Occipital lobe (tissue), 2 donors: Measurements from ENCODE around the gene PRDM13. TPM values are rescaled to one million over a fixed set of nuclear protein-coding genes. Genes with fewer than 3 reads are reported as not detected.
A peak's percentile ranks its signal among the peaks of the same experiment; 100 is the strongest.
"Not testable (repeated sequence)": the region's sequence is repeated elsewhere in the genome, so short reads cannot be mapped to it uniquely, and the experiment has no call there.

Source experiments
- DNase-seq: peaks from one replicate; lab custom pipeline; 2025; lab: John Stamatoyannopoulos, UW
- total RNA-seq: library from RNA; depleted of rRNA; stranded (reverse); fragments of >200 nt; gene quantifications from one replicate; pipeline ENCODE4 v1.2.3, GENCODE V29; 2014

PRDM13 gene
- not detected for total RNA-seq

DNA sequence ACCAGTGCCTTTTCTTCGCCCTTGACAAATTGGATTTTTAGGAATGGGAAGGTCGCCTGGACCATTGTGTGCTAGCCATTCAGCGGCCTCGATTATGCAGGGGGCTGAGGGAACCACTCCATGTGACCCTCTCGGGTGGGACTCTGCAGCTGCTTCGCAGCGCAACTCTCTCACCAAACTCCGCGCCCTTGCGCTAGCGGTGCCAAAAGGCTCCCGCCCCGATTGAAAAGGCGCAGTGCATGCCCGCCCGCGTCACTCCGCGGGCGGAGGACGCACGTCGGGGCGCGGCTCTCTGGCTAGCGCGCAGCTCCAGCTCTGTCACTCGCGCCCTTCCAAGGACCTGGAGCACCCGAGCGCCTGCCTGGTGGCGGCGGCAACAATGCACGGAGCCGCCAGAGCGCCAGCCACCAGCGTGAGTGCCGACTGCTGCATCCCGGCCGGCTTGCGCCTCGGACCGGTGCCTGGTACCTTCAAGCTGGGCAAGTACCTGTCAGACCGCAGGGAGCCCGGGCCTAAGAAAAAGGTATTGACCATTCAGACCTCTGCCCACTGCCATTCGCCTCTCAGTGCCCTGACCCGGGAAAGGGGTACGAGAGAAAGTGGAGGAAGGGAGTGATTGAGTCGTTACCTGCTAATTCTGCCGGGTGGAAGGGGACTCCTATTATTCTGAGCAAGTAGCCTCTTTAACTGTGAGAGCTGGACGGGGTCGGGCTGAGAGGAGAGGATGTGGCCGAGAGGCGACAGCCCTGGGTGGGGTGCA, at the start of gene PRDM13:
PRDM13 (plus strand) TSS at position 178 of the 760 bp plus-strand sequence; CDS start at position 380, 202 bp downstream.
- DNase-seq = no peak

DNA sequence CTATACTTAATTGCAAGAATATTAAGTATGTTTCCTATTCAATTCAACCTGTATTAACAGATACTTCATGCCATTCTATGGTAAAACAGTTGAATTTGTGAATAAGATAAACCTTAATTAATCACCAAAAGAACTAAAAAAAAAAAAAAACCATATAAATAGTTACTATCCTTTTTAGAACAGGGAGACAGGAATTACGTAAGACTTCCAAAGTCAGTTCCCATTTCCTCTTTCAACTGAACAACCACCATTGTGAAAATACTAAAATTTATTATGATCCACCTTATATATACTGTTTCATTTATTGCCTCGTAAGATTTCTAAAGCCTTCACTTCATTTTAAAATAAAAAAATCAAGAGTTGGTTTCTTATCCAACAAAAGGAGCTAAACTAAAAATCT, 47.6 kb upstream of the PRDM13 start:
- DNase-seq = no peak

DNA sequence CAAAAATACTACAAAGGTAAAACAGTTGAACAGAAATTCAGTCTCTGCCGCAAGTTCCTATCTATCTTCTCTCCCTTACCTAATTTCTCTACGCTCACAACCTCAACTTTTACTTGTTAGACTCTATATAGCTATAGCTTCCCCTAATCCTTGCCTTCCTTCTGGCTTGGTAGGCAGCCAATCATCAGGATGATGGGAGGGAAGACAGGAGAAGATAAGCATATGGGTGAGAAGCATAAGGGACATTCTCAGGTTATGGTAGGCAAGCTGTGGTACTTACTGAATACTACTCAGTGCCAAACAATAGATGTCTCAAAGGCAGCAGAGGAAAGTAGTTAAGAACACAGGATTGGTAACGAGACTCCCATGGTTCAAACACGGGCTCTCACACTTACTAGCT, 46.0 kb upstream of the PRDM13 start:
- no peak for DNase-seq

DNA sequence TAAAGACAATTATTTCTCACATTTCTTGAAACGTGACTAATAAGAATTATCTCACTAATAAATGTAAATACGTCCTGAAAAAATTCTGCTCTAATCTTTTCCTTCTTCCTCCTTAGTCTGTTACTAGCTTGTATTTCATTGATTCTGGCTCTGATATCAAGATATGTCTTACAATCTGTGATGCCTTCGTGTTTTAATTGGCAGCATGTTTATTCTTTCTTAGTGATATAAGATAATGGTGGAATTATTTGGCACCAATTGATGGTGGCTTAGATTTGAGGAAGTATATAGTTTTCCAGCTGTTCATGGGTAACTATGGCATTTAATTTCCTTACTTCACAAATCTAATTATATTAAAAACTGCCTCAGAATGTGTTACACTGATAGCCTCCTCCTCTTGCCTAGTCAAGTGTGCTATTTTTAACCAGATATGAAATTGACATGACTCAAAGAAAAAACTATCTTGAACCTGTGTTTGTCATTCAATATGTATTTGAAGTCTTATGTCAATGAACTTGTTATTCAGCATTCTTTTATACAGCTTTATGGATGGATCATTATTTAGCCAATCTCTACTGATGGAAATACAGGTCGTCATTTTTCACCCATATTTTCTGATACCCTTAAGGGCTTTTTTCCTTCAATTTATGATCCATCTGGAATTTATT, 43.4 kb upstream of the PRDM13 start:
- no peak for DNase-seq

DNA sequence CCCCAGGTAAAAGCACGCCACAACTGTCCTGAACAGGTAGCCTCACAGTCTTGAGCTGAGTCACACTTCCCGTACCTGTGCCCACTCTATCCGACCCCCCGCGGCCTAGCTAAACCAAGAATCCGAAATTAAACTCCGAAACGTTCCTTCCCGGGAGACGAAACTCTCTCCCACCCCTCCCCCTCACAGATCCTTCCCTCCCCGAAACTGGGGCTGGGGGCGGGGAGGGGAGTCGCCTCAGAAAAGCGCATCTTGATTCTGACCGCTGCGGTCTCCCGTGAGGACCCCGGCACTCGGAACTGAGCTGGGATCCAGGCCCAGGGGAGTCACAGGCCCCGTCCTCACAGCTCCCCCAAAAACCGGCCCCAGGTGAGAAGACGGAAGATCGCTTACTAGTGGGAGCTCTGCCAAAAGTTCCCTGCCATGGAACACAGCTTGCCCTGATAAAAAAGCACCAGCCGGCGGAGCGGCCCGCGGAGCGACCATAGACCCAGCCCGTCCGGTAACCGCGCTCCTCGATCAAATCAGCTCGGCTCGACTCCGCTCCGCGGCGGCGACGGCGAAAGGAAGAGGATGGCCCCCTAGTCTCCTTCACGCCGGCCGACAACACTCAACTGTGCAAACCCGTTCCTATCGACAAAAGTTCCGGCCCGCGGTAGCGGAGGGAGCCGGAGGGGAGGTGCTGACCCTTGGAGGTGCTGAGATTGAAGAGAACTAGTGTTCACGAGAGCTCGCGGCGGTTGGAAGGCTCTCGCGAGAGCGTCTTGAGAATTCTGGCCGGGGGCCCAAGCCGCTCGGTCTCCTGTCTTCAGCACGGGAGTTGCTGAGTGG, 38.3 kb upstream of the PRDM13 start, which contains the start of gene CCNC:
CCNC (minus strand) TSS at position 558 of the 831 bp plus-strand sequence; CDS start at position 425, 133 bp downstream.
- DNase-seq = peak; percentile 90

DNA sequence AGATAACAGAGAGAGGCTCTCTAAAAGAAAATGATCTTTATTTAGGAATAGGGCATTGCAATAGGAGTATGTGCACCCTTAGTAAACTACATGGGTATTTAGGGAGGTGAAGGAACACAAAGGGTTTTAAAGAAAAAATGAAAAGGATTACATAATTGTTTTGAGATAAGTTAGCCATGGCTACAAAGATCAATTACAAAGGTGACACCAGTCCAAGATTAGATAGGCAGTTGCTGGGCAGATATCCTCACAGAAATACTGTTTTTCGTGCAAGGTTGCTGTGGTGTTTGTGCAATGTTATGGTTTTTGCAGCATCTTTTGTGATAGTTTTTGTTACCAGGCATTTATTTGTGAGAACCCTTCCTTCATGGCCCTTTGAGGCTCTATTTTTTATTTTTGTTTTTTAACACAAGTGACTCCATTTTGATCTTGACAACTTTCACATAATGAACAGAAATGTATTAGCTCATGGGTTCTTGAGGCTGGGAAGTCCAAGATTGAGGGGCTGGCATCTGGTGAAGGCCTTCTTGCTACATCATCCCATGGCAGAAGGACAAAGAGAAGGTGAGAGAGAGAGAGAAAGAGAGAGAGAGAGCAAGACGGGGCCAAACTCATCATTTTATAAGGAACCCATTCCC, 32.5 kb upstream of the PRDM13 start:
- no peak for DNase-seq

DNA sequence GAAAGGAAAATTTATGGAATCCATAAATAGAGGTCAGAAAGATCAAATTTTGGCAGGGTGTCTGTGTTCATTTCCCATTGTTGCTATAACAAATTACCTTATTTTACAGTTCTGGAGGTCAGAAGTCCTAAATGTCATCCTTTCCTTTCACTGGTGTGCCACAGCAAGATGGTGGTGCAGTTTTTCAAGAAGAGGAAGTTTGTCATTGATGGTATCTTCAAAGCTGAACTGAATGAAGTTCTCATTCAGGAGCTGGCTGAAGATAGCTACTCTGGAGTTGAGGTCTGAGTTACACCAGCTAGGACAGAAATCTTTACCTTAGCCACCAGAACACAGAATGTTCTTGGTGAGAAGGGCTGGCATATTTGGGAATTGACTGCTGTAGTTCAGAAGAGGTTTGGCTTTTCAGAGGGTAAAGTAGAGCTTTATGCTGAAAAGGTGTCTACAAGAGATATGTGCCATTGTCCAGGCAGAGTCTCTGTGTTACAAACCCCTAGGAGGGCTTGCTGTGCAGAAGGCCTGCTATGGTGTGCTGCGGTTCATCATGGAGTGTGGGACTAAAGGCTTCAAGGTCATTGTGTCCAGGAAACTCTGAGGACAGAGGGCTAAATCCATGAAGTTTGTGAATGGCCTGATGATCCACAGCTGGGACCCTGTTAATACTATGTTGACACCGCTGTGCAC, 30.9 kb upstream of the PRDM13 start:
- no peak for DNase-seq

DNA sequence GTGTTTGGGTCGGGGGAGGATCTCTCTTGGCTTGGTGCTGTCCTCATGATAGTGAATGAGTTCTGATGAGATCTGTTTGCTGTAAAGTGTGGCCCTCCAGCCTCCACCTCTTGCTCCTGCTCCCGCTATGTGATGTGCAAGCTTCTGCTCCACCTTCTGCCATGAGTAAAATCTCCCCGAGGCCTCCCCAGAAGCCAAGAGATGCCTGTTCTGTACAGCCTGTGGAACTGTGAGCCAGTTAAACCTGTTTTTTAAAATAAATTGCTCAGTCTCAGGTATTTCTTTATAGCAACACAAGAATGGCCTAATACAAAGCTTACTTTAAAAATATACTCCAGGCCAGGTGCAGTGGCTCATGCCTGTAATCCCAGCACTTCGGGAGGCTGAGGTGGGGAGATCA, 26.9 kb upstream of the PRDM13 start:
- DNase-seq = no peak

DNA sequence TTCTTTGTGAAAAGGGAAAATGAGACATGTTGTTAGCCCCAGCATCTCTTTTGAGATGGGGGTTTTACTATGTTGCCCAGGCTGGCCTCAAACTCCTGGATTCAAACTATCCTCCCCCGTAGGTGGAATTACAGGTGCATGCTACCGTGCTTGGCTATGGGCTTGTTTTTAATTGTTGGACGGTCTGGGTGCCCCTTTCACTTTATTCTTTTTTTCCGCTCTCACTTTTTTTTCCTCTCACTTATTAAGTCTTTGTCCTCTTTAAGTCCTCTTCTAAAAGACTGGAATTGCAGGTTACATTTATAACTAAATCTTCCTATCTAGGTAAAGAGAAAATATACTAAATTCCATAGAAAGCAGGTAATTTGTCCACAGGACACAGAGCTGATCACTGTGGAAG, 18.8 kb upstream of the PRDM13 start:
- no peak for DNase-seq

DNA sequence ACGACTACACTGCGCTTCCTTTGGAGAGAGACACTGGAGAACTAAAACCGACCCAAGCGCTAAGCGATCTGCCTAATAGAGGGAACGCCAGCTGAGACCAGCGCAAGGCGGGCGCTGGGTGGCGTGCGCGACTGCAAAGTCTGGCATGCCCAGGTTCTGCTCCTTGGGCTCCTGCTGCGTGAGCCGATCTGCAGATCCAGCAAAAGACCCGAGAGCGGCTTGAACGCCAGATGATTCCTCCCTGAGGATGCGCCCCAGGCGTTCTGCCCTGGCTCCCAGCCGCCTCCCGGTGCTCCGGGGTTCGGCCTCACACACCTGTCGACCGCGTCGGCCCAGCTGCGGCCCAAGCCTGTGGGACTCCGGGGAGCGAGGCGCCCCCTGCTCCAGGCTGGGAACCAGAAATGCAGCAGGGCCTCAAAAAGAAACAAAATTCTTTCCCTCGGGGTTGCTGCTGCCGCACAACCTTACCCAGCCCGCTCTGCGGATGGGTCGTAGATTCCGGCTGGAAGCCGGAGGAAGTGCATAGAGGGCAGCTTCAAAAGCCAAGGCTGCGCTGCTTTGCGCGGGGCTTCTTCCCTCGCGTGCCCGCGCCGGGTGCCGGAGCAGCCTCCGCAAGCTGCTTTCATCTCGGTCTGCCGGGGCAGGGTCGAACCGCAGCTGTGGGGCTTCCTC, 17.9 kb upstream of the PRDM13 start:
- DNase-seq = no peak

DNA sequence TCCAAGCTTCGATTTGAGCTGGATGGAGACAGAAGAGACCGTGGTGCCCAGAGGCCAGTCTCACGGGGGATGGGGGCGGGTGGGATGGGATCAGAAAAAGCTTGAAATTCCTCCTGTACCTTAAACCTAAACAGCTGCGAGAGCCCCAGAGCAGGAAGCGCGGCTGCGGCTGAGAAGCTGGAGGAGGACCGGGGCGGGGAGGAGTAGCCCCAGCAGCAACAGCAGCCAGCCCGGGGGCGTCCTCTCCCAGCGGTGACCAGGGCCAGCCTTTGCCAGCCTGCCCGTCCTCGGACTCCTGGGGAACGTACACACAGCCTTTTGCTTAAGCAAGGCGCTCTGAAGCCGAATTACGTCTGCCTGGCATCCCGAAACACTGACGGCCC, 17.4 kb upstream of the PRDM13 start:
- no peak for DNase-seq

DNA sequence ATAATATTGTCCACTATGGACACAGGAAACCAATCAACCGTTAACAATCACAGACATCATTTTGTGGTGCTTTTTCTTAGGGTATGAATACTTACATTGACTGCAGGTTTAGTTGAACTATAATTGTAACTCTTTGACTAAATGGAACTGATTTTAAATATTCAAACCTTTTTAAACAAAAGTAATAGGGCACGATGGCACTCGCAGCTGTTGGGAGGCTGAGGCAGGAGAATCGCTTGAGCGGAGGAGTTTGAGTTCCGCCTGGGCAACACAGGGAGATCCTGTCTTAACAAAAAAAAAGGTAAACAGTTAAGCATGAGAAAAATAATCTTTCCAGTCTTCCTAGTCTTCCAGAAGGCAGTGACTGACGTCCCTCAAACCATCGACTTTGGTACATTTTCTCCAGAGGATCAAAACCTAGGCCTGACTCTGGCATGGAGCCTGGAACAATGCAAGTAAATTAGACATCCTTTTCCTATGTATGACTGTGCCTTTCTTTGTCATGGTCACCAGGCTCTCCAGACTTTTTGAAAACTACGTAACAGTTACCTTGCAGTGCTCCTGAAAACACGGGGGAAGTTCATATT, 16.6 kb upstream of the PRDM13 start:
- no peak for DNase-seq

DNA sequence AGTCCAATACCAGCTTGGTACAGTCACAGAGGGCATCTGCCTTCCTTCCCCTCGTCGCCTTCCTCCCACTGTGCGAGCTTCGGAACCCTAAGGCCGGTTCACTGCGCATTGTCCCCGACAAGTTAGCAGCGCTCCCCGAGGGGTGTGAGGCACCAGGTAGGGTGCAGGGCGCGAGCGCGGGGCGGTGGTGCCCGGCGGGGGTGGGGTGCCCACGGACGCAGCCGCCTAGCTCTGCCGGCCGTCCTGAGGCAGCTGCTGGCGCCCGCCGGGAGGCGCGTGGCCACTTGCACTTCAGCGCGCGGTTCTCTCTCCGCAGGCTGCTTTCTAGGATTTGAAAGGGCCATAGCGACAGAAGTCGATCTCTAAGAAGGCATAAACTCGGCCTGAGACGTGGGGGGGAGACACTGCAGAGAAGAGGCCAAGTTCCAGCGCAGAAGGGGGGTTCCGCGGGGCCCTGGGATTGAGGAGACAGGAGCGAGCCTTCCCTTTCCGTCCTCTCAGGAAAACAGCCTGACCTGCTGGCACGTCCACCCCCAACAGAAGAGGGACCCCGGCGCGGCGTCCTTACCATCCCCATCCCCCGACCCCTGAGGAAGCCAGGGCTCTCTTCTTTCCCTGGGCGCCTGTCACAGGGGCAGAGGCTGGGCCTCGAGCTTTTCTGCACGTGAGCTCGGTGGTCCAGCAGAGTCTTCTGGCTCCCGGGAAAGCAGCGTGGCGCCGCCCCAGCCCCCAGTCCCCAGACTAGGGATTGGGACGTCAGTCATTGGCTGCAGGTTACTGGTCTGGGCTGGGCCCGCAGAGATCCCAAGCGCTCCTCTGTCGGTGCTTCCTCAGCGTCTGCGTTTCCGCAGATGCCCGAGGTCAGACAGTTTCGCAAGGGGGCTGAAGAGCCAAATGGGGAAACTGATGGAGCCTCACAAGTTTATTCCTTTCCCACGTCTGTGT, 15.6 kb upstream of the PRDM13 start:
- no peak for DNase-seq

DNA sequence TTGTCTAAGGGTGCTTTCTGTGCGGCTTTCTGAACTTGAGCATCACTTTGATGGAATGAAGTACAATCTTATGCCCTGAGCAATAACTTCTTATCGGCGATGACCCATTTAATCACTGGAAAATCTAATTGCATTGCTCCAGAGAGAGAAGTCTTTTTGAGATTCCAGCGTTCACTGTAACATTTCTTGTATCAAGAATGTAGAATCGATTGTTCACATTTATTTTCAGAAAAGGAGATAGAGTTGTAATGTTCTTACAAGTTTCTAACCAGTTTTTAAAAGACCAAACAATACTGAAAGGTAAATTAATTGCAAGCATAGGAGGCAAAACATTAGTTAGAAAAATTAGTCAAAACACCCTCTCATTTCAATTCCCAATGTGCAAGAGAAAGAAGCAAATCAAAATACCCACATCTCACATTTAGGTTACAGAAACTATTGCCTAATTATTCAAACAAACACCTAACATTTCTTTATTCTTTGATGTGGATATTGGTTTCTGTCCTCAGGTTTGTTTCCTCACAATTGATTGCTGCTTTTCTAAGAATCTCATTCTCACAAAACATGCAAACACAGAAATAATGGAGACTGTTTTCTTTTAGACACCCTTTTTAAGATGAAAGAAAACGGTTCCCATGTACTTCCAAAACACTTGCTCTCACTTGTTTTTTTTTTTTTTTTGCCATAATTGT, 14.8 kb upstream of the PRDM13 start:
- no peak for DNase-seq

DNA sequence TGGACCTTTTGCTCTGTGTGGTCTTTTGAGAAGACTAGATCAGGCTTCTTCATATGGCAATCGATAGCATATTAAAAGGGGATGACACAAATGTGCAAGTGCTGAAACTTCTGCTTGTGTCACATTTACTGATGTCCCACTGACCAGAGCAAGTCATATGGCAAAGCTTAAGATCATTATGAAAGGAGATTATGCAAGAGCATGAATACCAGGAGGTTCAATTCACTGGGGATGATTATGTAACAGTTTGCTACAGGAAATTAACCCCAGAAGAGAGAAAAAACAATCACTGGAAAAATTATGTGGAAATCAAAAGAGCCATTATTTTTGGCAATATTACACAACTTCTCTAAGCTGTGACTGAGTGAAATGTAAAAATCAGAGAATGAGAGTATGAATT, 13.7 kb upstream of the PRDM13 start:
- no peak for DNase-seq

DNA sequence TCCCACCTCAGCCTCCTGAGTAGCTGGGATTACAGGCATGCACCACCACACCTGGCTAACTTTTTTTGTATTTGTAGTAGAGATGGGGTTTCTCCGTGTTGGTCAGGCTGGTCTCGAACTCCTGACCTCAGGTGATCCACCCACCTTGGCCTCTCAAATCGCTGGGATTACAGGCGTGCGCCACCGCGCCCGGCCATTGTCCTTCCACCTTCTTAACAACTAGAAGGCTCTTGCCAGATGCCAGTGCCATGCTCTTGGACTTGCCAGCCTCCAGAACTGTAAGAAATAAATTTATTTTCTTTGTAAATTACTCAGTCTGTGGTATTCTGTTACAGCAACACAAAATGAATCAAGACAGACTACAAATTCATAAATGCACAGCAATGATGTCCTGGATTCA, 11.9 kb upstream of the PRDM13 start:
- DNase-seq = not testable (repeated sequence)

DNA sequence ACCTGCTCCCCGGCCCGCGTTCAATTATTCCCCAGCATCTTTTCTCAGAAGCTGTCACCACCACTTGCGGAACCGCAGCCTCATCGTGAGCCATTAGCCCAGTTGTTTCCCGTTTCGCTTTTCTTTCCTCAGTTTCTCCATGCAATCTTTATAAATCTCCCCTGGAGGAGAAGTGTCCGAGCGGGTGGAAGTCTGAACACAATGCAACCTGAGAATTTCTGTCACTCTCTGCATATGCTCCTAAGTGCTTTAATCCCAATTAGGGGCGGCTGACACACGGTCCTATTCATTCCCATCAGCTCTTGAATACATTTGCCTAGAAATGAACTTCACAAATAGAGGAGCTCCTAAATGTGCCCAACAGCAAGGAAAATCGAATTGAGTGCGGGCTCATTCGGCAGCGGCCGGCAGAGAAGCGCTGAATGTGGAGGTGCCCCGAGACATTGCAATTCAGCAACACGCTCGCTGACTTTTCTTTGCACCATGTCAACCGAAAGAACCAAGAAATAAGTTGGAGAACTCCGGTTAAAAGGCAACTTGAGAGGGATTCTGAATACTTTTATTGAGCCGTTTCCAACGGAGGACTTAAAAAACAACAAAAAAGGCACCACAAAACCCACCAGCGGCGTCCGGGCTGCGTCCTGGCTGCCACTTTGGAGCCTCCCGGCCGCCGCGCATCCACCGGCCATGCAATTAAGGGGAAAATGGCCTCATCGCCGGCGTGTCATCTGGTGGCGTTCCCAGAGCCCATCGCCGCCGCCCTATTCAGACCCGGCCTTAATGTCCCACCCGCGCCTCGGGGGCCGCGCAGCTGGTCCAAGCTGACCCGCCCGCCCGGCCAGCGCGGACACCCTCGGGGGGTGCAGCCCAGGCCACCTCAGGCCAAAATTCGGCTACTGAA, 3.9 kb upstream of the PRDM13 start:
- DNase-seq = no peak
